ENCODE results near the gene DIP2C.

Gene DIP2C

GRCh38 chr10:725302-725701, 35.8 kb upstream of the DIP2C start:
- TF ChIP-seq, protein P1, sequence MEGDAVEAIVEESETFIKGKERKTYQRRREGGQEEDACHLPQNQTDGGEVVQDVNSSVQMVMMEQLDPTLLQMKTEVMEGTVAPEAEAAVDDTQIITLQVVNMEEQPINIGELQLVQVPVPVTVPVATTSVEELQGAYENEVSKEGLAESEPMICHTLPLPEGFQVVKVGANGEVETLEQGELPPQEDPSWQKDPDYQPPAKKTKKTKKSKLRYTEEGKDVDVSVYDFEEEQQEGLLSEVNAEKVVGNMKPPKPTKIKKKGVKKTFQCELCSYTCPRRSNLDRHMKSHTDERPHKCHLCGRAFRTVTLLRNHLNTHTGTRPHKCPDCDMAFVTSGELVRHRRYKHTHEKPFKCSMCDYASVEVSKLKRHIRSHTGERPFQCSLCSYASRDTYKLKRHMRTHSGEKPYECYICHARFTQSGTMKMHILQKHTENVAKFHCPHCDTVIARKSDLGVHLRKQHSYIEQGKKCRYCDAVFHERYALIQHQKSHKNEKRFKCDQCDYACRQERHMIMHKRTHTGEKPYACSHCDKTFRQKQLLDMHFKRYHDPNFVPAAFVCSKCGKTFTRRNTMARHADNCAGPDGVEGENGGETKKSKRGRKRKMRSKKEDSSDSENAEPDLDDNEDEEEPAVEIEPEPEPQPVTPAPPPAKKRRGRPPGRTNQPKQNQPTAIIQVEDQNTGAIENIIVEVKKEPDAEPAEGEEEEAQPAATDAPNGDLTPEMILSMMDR (IDR thresholded peaks at IDR 0.05): no peak

GRCh38 chr10:723973-724372, 34.5 kb upstream of the DIP2C start:
- TF ChIP-seq, protein P1 (IDR thresholded peaks at IDR 0.05): no peak

DNA sequence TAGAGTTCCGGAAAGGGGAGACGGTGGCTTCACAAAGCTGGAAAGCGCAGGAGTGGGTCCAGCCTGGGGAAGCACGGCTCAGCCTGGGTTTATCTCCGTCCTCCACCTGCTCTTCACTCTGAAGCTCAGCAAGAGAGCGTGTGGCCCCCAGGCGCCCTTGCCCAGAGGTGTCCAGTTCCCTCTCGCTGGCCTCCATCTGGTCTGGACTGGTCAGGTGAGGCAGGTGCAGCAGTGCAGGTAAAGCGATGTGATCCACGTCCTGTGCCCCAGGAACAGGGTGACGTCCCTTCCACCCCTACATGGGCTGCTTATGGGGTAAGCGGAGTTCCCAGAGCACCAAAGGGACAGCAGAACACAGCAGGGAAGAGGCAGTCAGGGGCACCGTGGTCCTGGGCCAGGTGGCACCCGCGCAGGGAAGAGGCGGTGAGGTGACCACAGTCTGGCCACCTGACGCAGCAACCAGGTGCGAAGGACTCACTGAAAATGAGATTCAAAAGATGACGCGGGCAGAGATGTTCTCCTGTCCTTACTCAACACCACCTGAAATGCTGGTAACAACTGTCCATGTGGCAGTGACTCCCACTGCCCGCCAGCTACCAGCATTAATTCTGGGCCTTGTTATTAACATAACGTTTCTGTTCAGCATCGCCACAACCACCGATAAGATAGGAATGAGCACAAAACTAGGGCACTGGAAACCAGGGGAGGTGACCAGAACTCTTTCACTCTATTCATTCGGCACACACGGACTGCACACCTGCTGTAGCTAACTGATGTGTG, 33.0 kb upstream of the DIP2C start:
- TF ChIP-seq, protein P1 (IDR thresholded peaks at IDR 0.05): no peak

DNA sequence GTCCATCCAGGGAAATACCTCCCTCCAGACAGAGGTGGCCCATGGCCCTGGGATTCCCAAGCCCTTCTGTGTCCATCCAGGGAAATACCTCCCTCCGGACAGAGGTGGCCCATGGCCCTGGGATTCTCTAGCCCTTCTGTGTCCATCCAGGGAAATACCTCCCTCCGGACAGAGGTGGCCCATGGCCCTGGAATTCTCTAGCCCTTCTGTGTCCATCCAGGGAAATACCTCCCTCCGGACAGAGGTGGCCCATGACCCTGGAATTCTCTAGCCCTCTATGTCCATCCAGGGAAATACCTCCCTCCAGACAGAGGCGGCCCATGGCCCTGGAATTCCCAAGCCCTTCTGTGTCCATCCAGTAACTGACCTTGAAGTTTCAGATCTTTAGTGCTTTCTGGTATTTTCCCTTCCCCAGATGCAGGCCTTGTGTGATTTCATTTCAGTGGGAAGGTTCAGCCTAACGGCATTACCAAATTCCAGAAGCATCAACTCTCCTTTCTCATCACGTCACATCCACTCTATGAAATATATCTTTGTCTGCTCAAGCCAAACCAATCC, 28.8 kb upstream of the DIP2C start:
- TF ChIP-seq, protein P1 (IDR thresholded peaks at IDR 0.05): no peak

DNA sequence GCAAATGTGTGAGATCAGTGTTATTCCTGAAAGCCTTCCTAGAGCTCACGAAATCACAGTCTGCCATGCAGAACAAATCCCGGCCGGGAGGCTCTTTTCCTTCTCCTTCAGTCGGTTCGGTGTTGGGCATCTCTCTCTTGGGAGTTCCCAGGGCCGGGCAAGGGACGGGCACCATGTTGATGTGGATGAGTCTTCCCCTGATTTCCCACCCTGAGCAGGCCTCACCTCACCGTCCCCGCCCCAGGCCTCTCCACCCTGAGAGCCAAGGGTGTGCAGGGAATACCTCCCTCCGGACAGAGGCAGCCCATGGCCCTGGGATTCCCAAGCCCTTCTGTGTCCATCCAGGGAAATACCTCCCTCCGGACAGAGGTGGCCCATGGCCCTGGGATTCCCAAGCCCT, 28.0 kb upstream of the DIP2C start:
- TF ChIP-seq, protein P1 (IDR thresholded peaks at IDR 0.05): no peak

- TF ChIP-seq, protein P1 (IDR thresholded peaks at IDR 0.05): no peak
These were observed 27.4 kb upstream of the DIP2C start for GRCh38 chr10:716821-717220.

- TF ChIP-seq, protein P1 (IDR thresholded peaks at IDR 0.05): no peak
These were observed 24.7 kb upstream of the DIP2C start for GRCh38 chr10:714214-714613.

Measured in LNCAP (cell line).